Measurements from ENCODE around the gene HTRA1. TPM values are rescaled to one million over a fixed set of nuclear protein-coding genes. Genes with fewer than 3 reads are reported as not detected.

HTRA1 gene
- total RNA-seq, 1 experiment from 2014 or later, result 11.5 TPM

DNA sequence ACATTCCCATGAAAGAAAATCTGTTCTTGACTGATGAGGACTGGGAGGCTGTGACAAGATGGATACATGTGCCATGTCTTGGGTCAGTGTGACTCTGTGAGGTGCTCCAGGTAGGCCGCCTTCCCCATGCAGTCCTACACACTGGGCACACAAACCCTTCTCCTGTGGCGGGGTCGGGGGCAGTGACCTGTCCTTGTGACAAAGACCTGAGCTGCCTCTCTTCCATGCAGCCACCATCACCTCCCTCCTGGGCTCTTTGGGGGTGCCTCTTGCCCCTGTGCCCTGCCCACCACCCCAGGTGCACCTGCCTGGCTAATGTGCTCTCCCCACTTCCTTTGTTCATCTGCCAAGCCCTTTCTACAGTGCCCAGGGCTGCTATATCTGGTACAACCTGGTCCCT is 63.5 kb downstream of the HTRA1 start:
- Histone ChIP-seq H3K27me3 (ENCODE audit: control insufficient read depth, insufficient read depth, low read length) (no peaks in the 10 kb centered on the region), H3K4me3 (ENCODE audit: insufficient read depth, low read depth, low read length) (no peak overlapping the region), H3K36me3 (replicated peaks; ENCODE audit: control insufficient read depth, insufficient read depth, low read length) (no peaks in the 10 kb centered on the region)
- no peak for DNase-seq

DNA sequence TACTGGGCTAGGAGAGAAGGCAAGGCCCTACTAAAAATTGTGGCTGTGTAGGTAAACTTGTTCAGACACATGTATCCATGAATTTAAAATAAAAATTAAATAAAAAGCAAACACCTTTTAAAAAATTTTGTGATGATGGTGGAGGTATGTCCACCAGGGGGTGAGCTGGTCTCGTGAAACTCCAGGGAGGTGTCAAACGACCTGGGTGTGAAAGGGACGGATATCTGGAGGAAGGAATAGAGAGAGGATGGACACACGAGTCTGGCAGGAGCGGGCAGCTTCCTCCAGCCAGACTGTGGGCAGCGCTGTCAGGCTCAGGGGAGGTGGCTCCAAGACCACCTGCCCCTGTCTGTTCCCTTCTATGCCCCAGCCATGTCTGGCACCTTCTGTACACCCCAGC is 64.4 kb downstream of the HTRA1 start:
- peak; percentile 72 for DNase-seq
- Histone ChIP-seq H3K27me3 (ENCODE audit: control insufficient read depth, insufficient read depth, low read length) (no peaks in the 10 kb centered on the region), H3K36me3 (replicated peaks; ENCODE audit: control insufficient read depth, insufficient read depth, low read length) (no peaks in the 10 kb centered on the region), H3K4me3 (ENCODE audit: insufficient read depth, low read depth, low read length) (no peak overlapping the region)

DNA sequence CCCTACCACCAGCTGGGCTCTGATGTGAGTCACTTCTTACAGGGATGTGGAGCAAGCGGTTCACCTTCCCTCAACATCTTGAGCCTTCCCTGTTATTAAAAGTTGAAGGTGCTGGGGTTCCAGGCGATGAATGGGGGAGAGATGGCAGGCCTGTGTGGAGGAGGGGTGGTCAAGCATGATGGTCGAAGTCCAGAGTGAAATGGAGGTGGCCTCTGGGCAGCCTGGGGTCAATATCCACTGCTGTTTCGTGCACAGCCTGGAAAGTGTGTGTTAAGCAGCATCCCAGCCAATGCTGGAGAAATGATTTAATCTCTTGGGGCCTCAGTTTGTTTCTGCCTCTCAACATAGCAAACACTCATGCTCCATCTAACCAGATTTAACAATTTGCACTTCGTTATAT is 65.5 kb downstream of the HTRA1 start:
- Histone ChIP-seq H3K4me3 (ENCODE audit: insufficient read depth, low read depth, low read length) (no peak overlapping the region), H3K27me3 (ENCODE audit: control insufficient read depth, insufficient read depth, low read length) (no peaks in the 10 kb centered on the region), H3K36me3 (replicated peaks; ENCODE audit: control insufficient read depth, insufficient read depth, low read length) (no peaks in the 10 kb centered on the region)
- DNase-seq, result no peak

DNA sequence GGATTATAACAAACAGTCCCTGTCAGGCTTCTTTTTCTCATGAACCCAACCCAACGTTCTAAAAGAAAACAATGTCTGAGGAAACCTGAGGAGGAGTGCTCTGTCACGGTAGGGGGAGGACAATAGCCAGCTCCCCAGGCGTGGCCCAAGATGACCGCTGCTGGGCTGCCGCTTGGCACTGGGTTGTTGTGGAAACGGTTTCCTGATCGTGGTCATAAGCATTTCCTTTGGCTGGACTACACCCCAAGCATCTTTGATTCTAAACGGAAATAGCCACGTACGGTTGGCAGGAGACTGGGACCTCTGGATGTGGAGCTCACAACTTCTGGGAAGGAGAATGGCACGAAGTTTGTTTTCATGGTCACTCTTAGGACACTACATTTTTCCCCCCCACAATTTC is 68.8 kb downstream of the HTRA1 start:
- Histone ChIP-seq H3K36me3 (replicated peaks; ENCODE audit: control insufficient read depth, insufficient read depth, low read length) (no peaks in the 10 kb centered on the region), H3K27me3 (ENCODE audit: control insufficient read depth, insufficient read depth, low read length) (no peaks in the 10 kb centered on the region), H3K4me3 (ENCODE audit: insufficient read depth, low read depth, low read length) (no peak overlapping the region)
- DNase-seq, result no peak

DNA sequence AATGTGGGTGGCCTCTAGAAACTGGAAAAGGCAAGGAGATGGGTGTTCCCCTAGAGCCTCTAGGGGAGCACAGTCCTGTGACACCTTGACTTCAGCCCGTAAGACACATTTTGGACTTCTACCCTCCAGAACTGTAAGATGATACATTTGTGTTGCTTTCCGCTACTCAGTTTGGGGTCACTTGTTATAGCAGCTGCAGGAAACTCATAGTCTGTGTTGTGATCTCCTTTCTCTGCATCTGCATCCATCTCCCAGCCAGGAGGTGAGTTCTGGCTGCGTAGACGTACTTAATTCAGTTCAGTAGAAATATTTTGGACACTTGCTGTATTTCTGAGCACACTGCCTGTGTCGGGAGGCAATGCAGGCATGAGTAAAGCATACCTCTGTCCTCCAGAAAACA is 69.9 kb downstream of the HTRA1 start:
- H3K27me3 ChIP-seq (ENCODE audit: control insufficient read depth, insufficient read depth, low read length), result no peaks in the 10 kb centered on the region
- H3K36me3 ChIP-seq (replicated peaks; ENCODE audit: control insufficient read depth, insufficient read depth, low read length), result no peaks in the 10 kb centered on the region
- no peak for DNase-seq
- no peak overlapping the region for H3K4me3 ChIP-seq (ENCODE audit: insufficient read depth, low read depth, low read length)

DNA sequence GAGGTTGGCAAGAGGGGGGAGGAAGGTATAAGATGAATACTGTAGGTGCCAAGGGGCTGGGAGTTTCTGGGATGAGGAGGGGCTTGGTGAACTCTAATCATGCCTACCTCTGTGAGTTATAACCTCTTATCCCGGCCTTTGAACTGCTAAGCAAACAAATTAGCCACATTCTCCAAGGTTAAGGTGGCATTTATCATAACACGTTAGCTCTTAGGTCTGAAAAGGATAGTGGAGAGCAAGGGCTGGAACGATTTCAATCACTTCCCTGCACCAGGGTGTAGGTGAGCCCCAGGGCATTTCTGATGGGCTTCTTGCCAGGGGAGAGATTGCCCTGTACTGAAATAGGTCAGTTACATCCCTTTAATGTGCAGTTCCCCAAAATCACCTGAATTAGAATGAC is 70.6 kb downstream of the HTRA1 start:
- no peak for DNase-seq
- no peak overlapping the region for H3K4me3 ChIP-seq (ENCODE audit: insufficient read depth, low read depth, low read length)
- H3K27me3 ChIP-seq (ENCODE audit: control insufficient read depth, insufficient read depth, low read length), result no peaks in the 10 kb centered on the region
- H3K36me3 ChIP-seq (replicated peaks; ENCODE audit: control insufficient read depth, insufficient read depth, low read length), result no peaks in the 10 kb centered on the region

DNA sequence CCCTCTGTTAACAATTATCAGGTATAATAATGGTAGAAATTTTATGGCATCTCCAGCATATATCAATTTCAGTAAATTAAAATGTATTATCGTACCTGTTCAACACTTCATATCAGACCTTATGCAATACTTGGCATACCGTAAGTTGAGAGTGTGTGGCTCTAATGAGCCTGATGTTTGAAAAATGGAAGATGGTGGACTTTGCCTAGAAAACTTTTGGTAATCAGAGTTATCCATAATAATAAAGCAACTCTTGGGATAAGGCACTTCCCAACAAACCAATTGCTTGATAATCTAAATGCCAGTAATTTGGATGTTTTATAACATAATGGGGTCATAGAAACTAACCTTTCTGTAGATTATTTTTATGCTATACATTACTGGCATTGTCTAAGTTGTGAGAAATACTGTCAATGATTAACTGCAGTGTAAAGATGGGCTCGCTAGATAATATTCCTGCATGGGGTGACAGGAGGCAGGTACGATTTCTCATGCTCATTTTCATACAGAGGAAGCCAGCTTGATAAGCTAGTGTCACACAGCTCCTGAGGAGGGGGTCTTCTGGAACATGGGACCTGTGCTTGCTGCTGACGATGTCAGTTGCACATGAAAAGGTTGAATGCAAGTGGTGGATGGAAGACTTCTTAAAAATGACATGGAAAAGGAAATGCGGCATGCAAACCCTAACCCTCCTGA is 71.4 kb downstream of the HTRA1 start:
- DNase-seq, result no peak
- no peaks in the 10 kb centered on the region for H3K36me3 ChIP-seq (replicated peaks; ENCODE audit: control insufficient read depth, insufficient read depth, low read length)
- H3K4me3 ChIP-seq (ENCODE audit: insufficient read depth, low read depth, low read length), result no peak overlapping the region
- H3K27me3 ChIP-seq (ENCODE audit: control insufficient read depth, insufficient read depth, low read length), result no peaks in the 10 kb centered on the region

DNA sequence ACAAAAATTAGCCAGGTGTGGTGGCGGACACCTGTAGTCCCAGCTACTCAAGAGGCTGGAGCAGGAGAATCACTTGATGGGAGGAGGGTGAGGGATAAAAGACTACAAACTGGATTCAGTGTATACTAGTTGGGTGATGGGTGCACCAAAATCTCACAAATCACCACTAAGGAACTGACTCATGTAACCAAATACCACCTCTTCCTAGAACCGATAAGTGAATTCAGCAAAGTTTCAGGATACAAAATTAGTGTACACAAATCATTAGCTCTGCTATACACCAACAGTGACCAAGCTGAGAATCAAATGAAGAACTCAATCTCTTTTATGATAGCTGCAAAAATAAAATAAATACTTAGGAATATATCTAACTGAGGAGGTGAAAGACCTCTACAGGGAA is 76.2 kb downstream of the HTRA1 start:
- no peak for DNase-seq
- H3K36me3 ChIP-seq (replicated peaks; ENCODE audit: control insufficient read depth, insufficient read depth, low read length), result no peaks in the 10 kb centered on the region
- H3K4me3 ChIP-seq (ENCODE audit: insufficient read depth, low read depth, low read length), result no peak overlapping the region
- no peaks in the 10 kb centered on the region for H3K27me3 ChIP-seq (ENCODE audit: control insufficient read depth, insufficient read depth, low read length)

DNA sequence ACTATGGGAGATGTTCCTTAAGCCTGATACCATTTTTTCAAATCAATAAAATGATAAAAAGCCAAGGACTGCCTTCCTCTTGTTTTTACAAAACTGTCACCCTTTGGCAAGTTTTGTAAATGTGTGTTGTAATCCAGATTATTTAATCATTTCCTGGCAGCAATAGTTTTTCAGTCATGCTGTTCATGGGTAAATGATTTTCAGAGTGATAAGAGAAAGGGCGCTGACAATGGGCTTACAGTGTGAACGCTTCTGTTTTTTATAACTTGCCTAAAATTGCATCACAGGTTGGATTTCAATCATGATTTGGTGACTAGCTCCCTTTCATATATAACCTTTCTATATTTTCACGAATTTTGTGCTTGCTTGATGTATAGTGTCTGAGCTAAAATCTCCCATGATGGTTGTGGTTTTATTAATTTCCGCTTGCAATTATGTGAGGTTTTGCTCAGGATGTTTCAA is 80.2 kb downstream of the HTRA1 start:
- Histone ChIP-seq H3K27me3 (ENCODE audit: control insufficient read depth, insufficient read depth, low read length) (no peaks in the 10 kb centered on the region; the same call in 1 of the 2 replicates), H3K36me3 (replicated peaks; ENCODE audit: control insufficient read depth, insufficient read depth, low read length) (no peaks in the 10 kb centered on the region), H3K4me3 (ENCODE audit: insufficient read depth, low read depth, low read length) (no peak overlapping the region)
- DNase-seq, result no peak

DNA sequence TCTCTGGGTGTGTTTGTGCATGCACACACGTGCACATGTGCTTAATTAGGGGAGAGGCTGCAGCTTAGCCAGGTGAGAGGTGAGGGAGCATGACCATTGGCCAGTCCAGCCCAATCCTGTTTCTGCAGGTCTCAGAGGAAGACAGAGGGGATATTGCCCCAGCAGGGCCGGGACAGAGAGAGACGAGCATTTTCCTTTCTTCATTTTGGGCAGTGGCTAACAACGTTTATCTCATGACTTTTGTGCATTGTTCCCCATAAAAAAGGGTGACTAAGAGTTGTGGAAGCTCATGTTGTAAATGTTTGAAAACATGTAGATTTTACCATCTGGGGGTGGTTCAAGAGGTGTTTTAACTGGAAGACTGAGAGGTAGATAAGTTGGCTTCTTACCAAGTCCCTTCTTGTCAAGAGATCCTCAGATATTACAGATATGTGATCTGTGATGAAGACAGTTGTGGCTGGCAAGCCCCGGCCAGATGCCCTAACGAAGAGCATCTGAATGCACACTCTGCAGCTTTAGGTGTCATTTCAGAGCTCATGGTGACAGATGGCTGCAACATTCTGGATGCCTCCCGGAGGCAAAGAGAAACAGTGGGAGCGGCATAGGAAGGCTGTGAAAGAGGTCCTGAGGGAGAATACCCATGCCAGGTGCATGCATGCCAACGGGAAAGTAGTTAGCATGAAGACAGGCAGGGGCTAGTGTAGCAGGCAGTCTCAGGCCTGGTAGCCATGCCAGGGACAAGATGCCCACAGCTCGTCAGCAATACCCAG is 82.5 kb downstream of the HTRA1 start:
- H3K36me3 ChIP-seq (replicated peaks; ENCODE audit: control insufficient read depth, insufficient read depth, low read length), result no peaks in the 10 kb centered on the region
- no peak for DNase-seq
- H3K4me3 ChIP-seq (ENCODE audit: insufficient read depth, low read depth, low read length), result no peak overlapping the region
- no peaks in the 10 kb centered on the region; the same call in 1 of the 2 replicates for H3K27me3 ChIP-seq (ENCODE audit: control insufficient read depth, insufficient read depth, low read length)

DNA sequence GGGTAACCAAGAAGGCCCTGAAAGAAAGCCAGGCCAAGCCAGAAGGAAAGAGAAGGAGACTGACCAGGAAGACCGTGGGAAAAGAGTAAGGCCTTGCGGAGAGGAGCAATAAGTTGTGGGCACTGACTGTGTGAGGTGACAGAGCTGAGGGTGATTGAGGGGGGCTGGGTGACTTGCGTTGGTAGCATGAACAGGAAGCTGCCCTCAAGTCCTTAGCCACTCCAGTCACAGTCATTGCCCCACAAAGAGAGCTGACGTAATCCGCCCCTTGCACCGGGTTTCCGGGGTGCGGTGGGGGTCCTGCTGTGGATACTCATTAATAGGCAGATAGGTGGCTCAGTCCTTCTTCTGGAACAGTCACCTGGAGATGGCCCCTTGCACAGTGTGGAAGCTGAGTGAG is 83.1 kb downstream of the HTRA1 start:
- DNase-seq, result no peak

DNA sequence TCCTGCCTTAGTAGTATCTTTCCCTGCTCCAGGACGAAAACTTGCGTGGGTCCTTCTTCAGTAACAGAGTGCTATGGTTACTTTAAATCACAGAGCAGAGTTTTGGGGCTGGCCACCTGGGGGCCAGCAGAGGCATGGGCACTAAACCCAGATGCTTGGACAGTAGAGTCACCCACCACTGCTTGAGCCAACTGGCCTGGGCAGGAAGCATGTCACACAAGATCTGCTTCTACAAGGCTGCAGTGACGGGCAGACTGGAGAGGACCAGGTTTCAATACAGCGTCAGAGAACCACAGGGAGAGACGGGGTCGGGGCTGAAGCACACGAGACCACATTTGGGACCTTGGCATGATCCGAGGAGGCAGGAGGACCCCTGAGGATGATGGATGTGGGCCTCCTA is 84.9 kb downstream of the HTRA1 start:
- Histone ChIP-seq H3K27me3 (ENCODE audit: control insufficient read depth, insufficient read depth, low read length) (no peaks in the 10 kb centered on the region; the same call in 1 of the 2 replicates), H3K36me3 (replicated peaks; ENCODE audit: control insufficient read depth, insufficient read depth, low read length) (no peaks in the 10 kb centered on the region), H3K4me3 (ENCODE audit: insufficient read depth, low read depth, low read length) (no peak overlapping the region)
- DNase-seq, result no peak

More for the DNA sequence above, 83.1 kb downstream of the HTRA1 start:
- no peak overlapping the region for H3K4me3 ChIP-seq (ENCODE audit: insufficient read depth, low read depth, low read length)
- no peaks in the 10 kb centered on the region; the same call in 1 of the 2 replicates for H3K27me3 ChIP-seq (ENCODE audit: control insufficient read depth, insufficient read depth, low read length)
- no peaks in the 10 kb centered on the region for H3K36me3 ChIP-seq (replicated peaks; ENCODE audit: control insufficient read depth, insufficient read depth, low read length)

DNA sequence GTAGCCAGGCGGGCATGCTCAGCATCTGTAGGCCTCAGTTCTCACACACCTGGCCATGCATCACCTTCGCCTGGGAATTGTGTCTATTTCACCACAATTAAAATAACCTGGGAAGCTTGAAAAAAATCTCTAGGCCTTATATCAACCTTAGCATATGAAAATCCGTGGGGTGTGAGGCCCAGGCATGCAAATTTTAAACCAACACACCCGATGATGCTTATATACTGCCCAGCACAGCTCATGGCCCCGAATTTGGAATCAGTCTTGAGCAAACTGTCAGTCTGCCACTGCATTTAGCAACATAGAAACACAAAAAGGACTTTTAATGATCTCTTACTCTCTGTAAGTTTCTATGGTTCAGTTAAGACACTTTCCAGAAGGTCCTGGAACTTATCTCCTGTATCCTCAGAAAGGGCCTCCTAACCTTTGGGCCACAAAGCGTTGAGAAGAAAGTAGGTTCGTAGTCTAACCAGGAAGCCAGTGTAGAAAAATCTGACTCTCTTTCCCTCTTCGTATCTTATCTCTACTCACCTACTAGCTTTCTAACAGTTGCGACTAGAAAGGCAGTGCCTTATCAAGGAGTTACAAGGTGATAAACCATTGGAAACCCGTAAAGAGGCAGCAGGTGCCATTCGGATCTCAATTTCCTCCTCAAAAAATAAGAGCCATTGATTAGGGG is 87.2 kb downstream of the HTRA1 start:
- DNase-seq, result no peak
- H3K27me3 ChIP-seq (ENCODE audit: control insufficient read depth, insufficient read depth, low read length), result no peaks in the 10 kb centered on the region; the same call in 1 of the 2 replicates
- H3K4me3 ChIP-seq (ENCODE audit: insufficient read depth, low read depth, low read length), result no peak overlapping the region
- H3K36me3 ChIP-seq (replicated peaks; ENCODE audit: control insufficient read depth, insufficient read depth, low read length), result no peaks in the 10 kb centered on the region

DNA sequence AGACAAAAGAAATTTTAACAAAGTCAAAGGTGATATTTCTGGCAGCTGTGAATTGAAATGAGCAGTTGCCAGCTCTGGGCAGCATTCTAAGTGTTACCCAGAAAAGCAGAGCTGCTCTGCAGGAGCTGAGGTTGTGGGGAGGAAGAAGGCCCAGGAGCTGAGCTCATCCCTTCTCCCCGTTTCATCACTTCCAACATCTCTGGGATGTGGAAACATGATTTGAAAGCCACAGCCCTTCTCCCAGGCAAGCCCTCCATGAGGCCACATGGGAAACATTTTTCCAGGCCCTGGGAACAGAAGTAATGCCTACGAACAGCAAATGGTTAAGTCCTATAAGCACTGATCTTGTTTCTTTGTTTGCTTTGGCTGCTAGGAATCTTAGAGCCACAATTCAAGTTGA is 88.3 kb downstream of the HTRA1 start:
- H3K27me3 ChIP-seq (ENCODE audit: control insufficient read depth, insufficient read depth, low read length), result no peaks in the 10 kb centered on the region
- no peak overlapping the region for H3K4me3 ChIP-seq (ENCODE audit: insufficient read depth, low read depth, low read length)
- no peaks in the 10 kb centered on the region for H3K36me3 ChIP-seq (replicated peaks; ENCODE audit: control insufficient read depth, insufficient read depth, low read length)
- DNase-seq, result no peak

DNA sequence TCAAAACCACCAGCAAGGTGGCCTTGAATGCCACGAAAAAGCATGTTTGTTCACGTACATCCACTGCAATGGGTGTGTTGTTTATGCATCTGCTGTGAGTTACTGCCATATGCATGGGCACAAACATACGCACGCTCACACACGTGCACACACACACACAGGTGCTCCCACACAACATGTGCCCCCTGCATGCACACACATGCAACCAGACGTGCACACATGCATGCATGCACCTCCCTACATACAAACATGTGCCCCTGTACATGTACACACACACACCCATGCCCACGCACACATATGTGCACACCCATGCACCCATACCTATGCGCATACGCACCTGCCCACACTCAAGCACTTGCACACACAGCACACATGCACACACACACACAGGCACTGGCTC is 89.1 kb downstream of the HTRA1 start:
- no peaks in the 10 kb centered on the region for H3K36me3 ChIP-seq (replicated peaks; ENCODE audit: control insufficient read depth, insufficient read depth, low read length)
- no peaks in the 10 kb centered on the region for H3K27me3 ChIP-seq (ENCODE audit: control insufficient read depth, insufficient read depth, low read length)
- no peak for DNase-seq
- no peak overlapping the region for H3K4me3 ChIP-seq (ENCODE audit: insufficient read depth, low read depth, low read length)
